Stimulated activated CD8-positive, alpha-beta memory T cell treated with anti-CD3 and anti-CD28 coated beads, Interleukin-15, amount 100 ng/mL, for 48 hours (primary cell): ENCODE measurements around the gene AUTS2.

ENCODE experiments used
- DNase-seq, 2 donors: peaks; one replicate each; pipeline ENCODE4 v3.0.0-alpha.2; 2020; ENCODE audit warnings: low read depth in 2 of 2

Gene AUTS2

GRCh38 chr7:69598081-69598486, at the start of gene AUTS2:
Gene AUTS2 (plus strand): TSS chr7:69598475. CDS start chr7:69599654, 1,179 bp downstream.
- DNase-seq, result peak; percentile 25 to 43

GRCh38 chr7:69550991-69551390, 47.3 kb upstream of the AUTS2 start:
- DNase-seq, result no peak

- no peak for DNase-seq
Observed at GRCh38 chr7:69553190-69553589, 45.1 kb upstream of the AUTS2 start.

GRCh38 chr7:69561266-69561960, 36.9 kb upstream of the AUTS2 start:
- no peak for DNase-seq

GRCh38 chr7:69564454-69565417, 33.5 kb upstream of the AUTS2 start:
- no peak for DNase-seq

- DNase-seq, result no peak
Observed at GRCh38 chr7:69567800-69568199, 30.5 kb upstream of the AUTS2 start.

GRCh38 chr7:69568266-69568665, 30.0 kb upstream of the AUTS2 start:
- no peak for DNase-seq

- DNase-seq, result no peak
Observed at GRCh38 chr7:69575651-69576050, 22.6 kb upstream of the AUTS2 start.

- no peak for DNase-seq
Observed at GRCh38 chr7:69577221-69577620, 21.1 kb upstream of the AUTS2 start.

GRCh38 chr7:69585169-69585568, 13.1 kb upstream of the AUTS2 start:
- DNase-seq, result no peak

GRCh38 chr7:69586321-69586720, 12.0 kb upstream of the AUTS2 start:
- no peak for DNase-seq

- DNase-seq, result no peak
Observed at GRCh38 chr7:69588773-69589172, 9.5 kb upstream of the AUTS2 start.

- no peak for DNase-seq
Observed at GRCh38 chr7:69591805-69592204, 6.5 kb upstream of the AUTS2 start.

- DNase-seq, result no peak
Observed at GRCh38 chr7:69593511-69593910, 4.8 kb upstream of the AUTS2 start.

GRCh38 chr7:69595415-69595814, 2.9 kb upstream of the AUTS2 start:
- no peak for DNase-seq

- DNase-seq, result no peak
Observed at GRCh38 chr7:69596056-69596455, 2.2 kb upstream of the AUTS2 start.

- no peak for DNase-seq
Observed at GRCh38 chr7:69596723-69597277, 1.5 kb upstream of the AUTS2 start.

GRCh38 chr7:69597278-69598076, 798 bp upstream of the AUTS2 start:
- no peak for DNase-seq

GRCh38 chr7:69598487-69599285, 411 bp downstream of the AUTS2 start:
- no peak for DNase-seq

- no peak for DNase-seq
Observed at GRCh38 chr7:69599286-69599954, 1.1 kb downstream of the AUTS2 start.
